ENCODE measurements around the gene ZFAND2A.
"Not testable (repeated sequence)": the region's sequence is repeated elsewhere in the genome, so short reads cannot be mapped to it uniquely, and the experiment has no call there.

Gene ZFAND2A

DNA sequence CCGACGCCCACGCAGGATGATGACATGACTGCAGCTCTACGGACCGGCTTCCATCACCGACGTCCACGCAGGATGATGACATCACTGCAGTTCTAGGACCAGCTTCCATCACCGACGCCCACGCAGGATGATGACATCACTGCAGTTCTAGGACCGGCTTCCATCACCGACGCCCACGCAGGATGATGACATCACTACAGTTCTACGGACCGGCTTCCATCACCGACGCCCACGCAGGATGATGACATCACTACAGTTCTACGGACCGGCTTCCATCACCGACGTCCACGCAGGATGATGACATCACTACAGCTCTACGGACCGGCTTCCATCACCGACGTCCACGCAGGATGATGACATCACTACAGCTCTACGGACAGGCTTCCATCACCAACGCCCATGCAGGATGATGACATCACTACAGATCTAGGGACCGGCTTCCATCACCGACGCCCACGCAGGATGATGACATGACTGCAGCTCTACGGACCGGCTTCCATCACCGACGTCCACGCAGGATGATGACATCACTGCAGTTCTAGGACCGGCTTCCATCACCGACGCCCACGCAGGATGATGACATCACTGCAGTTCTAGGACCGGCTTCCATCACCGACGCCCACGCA is 43.5 kb downstream of the ZFAND2A start:
- not testable (repeated sequence) for H3K36me3 ChIP-seq (ENCODE audit: control insufficient read depth in 5 of 5, insufficient read depth in 5 of 5, low read length in 5 of 5); H3K27ac ChIP-seq (ENCODE audit: low read depth, low read length); H3K4me3 ChIP-seq (ENCODE audit: low read depth in 1 of 5, low read length in 5 of 5); H3K27me3 ChIP-seq (ENCODE audit: control insufficient read depth in 5 of 5, insufficient read depth in 4 of 5, low read length in 5 of 5); H3K9me3 ChIP-seq (ENCODE audit: control insufficient read depth in 5 of 5, low read length in 5 of 5); H3K4me1 ChIP-seq (ENCODE audit: control insufficient read depth in 5 of 5, insufficient read depth in 5 of 5, low read length in 5 of 5); H3K9ac ChIP-seq (ENCODE audit: low read length in 5 of 5)

DNA sequence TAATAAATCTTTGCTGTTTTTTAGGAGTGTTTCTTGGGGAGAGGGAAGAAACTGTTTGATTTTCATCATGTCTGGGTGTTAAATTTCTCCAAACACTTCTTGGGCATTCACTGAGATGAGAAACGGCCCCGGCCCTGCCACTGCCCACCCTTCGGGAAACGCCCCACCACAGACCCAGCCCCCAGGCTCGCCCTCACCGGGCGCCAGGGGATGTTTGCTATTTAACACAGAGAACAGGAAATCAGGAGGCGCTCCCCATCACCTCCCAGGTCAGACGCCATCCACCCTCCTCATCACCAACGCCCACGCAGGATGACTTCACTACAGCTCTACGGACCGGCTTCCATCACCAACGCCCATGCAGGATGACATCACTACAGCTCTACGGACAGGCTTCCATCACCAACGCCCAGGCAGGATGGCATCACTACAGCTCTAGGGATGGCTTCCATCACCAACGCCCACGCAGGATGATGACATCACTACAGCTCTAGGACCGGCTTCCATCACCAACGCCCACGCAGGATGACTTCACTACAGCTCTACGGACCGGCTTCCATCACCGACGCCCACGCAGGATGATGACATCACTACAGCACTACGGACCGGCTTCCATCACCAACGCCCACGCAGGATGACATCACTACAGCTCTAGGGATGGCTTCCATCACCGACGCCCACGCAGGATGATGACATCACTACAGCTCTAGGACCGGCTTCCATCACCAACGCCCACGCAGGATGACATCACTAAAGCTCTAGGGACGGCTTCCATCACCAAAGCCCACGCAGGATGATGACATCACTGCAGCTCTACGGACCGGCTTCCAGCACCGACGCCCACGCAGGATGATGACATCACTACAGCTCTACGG is 44.6 kb downstream of the ZFAND2A start:
- H3K4me3 ChIP-seq (ENCODE audit: low read depth in 1 of 5, low read length in 5 of 5); H3K9ac ChIP-seq (ENCODE audit: low read length in 5 of 5); H3K27me3 ChIP-seq (ENCODE audit: control insufficient read depth in 5 of 5, insufficient read depth in 4 of 5, low read length in 5 of 5); H3K27ac ChIP-seq (ENCODE audit: low read depth, low read length); H3K9me3 ChIP-seq (ENCODE audit: control insufficient read depth in 5 of 5, low read length in 5 of 5); H3K36me3 ChIP-seq (ENCODE audit: control insufficient read depth in 5 of 5, insufficient read depth in 5 of 5, low read length in 5 of 5); H3K4me1 ChIP-seq (ENCODE audit: control insufficient read depth in 5 of 5, insufficient read depth in 5 of 5, low read length in 5 of 5): not testable (repeated sequence)

DNA sequence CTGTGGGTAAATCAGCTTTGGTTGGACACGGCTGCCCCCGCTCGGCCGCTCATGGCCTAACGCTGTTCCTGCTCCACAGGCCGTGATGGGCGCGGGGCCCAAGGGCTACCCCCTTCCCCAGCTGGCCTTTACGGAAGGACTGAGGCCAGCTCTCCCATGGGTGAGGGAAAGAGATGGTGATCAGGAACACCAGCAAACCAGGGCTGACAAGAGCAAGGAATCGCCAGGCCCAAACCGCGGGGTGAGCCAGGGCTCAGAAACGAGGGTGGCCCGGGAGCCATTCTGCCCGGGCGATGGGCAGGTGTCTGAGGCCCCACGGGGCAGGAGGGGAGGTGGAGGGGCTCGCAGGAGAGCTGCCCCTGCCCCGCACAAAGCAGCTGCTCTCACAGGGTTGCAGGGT is 45.5 kb downstream of the ZFAND2A start:
- Histone ChIP-seq H3K4me1 (ENCODE audit: control insufficient read depth in 5 of 5, insufficient read depth in 5 of 5, low read length in 5 of 5) (no peaks in the 10 kb centered on the region), H3K9me3 (ENCODE audit: control insufficient read depth in 5 of 5, low read length in 5 of 5) (no peaks in the 10 kb centered on the region), H3K4me3 (ENCODE audit: low read depth in 1 of 5, low read length in 5 of 5) (no peak overlapping the region), H3K36me3 (ENCODE audit: control insufficient read depth in 5 of 5, insufficient read depth in 5 of 5, low read length in 5 of 5) (peaks cover 0 to 8% (median 0%) of the 10 kb centered on the region in 5 donors), H3K27ac (ENCODE audit: low read depth, low read length) (no peak overlapping the region), H3K27me3 (ENCODE audit: control insufficient read depth in 5 of 5, insufficient read depth in 4 of 5, low read length in 5 of 5) (no peaks in the 10 kb centered on the region), H3K9ac (ENCODE audit: low read length in 5 of 5) (no peak overlapping the region)

DNA sequence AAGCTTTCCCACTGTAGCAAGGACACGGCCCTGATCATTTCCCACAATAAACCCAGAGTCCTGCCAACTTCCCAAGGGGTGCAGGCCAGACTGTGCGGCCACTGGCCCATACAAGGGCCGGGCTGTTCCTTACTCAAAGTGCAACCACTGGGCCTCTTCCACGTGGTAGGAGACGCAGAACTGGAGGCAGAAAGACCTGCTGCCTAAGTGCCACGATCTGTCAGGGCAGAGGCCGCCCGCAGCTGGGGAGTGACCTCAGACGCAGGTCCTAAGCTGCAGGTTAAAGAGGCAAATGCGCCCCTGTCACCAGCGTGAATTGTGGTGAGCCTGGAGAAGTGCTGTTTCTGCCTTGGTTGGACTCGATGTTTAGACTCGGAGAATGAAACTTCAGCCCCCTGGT is 45.9 kb downstream of the ZFAND2A start:
- Histone ChIP-seq H3K4me3 (ENCODE audit: low read depth in 1 of 5, low read length in 5 of 5) (no peak overlapping the region), H3K4me1 (ENCODE audit: control insufficient read depth in 5 of 5, insufficient read depth in 5 of 5, low read length in 5 of 5) (no peaks in the 10 kb centered on the region), H3K27ac (ENCODE audit: low read depth, low read length) (no peak overlapping the region), H3K36me3 (ENCODE audit: control insufficient read depth in 5 of 5, insufficient read depth in 5 of 5, low read length in 5 of 5) (peaks cover 0 to 8% (median 0%) of the 10 kb centered on the region in 5 donors), H3K27me3 (ENCODE audit: control insufficient read depth in 5 of 5, insufficient read depth in 4 of 5, low read length in 5 of 5) (no peaks in the 10 kb centered on the region), H3K9ac (ENCODE audit: low read length in 5 of 5) (no peak overlapping the region), H3K9me3 (ENCODE audit: control insufficient read depth in 5 of 5, low read length in 5 of 5) (no peaks in the 10 kb centered on the region)

DNA sequence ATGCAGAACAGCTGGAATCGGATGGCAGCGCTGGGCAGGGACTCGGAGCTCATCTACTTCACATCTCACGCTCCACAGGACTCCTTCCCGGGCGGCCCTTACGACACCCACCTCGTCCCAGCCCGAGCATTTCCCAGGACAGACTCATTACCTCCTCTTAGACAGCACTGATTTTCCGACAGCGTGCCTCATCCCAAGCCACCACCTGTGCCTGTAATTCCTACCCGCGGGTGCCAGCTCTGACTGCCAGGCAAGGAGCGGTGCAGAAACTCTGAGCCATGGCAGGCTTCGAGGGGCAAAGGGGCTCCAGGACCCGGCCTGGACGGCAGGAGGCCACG is 46.5 kb downstream of the ZFAND2A start:
- Histone ChIP-seq H3K27ac (ENCODE audit: low read depth, low read length) (no peak overlapping the region), H3K36me3 (ENCODE audit: control insufficient read depth in 5 of 5, insufficient read depth in 5 of 5, low read length in 5 of 5) (peaks cover 0 to 8% (median 0%) of the 10 kb centered on the region in 5 donors), H3K9me3 (ENCODE audit: control insufficient read depth in 5 of 5, low read length in 5 of 5) (no peaks in the 10 kb centered on the region), H3K4me1 (ENCODE audit: control insufficient read depth in 5 of 5, insufficient read depth in 5 of 5, low read length in 5 of 5) (peaks cover 0 to under 1% (median 0%) of the 10 kb centered on the region in 5 donors), H3K4me3 (ENCODE audit: low read depth in 1 of 5, low read length in 5 of 5) (no peak overlapping the region), H3K27me3 (ENCODE audit: control insufficient read depth in 5 of 5, insufficient read depth in 4 of 5, low read length in 5 of 5) (peaks cover 0 to under 1% (median 0%) of the 10 kb centered on the region in 5 donors), H3K9ac (ENCODE audit: low read length in 5 of 5) (no peak overlapping the region)

DNA sequence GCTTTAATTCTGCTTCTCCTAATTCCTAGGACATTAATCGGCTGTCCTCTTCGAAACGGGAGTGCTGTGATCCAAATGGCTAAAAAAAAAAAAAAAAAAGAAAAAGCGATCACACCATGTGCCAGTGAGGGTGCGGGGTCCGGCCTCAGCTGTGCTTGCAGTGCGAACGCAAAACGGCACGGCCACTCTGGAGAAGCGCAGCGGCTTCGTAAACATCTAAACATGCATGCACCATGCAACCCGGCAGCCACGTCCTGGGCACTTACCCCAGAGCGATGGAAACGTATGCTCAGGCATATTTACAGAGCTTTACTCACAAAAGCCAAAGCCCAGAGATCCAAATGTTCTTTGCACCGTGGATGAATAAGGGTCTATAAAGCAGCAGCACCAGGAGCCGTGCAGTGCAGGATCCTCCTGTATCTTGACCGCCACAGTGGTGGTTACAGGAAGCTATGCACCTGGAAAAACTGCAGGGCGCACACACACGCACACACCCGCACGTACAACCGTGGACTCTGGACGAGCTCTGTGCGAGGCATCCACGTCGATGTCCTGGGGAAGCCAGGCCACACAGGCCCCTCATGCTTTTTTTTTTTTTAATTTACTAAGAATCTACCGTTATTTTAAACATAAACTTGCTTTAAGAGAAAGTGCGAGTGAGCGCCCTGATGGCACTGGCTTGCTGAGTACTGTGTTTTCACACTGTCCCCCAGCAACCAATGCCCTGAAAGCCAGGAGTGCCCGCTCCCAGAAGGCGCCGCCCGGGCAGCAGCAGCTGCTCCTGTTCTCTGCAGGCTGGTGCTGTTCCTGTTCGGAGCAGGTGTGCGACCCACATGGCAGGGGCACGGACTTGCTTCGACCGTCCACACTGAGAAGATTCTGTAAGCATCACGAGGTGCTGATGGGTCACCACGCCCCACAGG is 47.1 kb downstream of the ZFAND2A start:
- Histone ChIP-seq H3K9ac (ENCODE audit: low read length in 5 of 5) (no peak overlapping the region), H3K27ac (ENCODE audit: low read depth, low read length) (no peak overlapping the region), H3K4me1 (ENCODE audit: control insufficient read depth in 5 of 5, insufficient read depth in 5 of 5, low read length in 5 of 5) (peaks cover 0 to 2% (median 0%) of the 10 kb centered on the region in 5 donors), H3K4me3 (ENCODE audit: low read depth in 1 of 5, low read length in 5 of 5) (no peak overlapping the region), H3K9me3 (ENCODE audit: control insufficient read depth in 5 of 5, low read length in 5 of 5) (no peaks in the 10 kb centered on the region), H3K27me3 (ENCODE audit: control insufficient read depth in 5 of 5, insufficient read depth in 4 of 5, low read length in 5 of 5) (peaks cover 0 to 4% (median 0%) of the 10 kb centered on the region in 5 donors), H3K36me3 (ENCODE audit: control insufficient read depth in 5 of 5, insufficient read depth in 5 of 5, low read length in 5 of 5) (peaks cover 0 to 8% (median 0%) of the 10 kb centered on the region in 5 donors)

DNA sequence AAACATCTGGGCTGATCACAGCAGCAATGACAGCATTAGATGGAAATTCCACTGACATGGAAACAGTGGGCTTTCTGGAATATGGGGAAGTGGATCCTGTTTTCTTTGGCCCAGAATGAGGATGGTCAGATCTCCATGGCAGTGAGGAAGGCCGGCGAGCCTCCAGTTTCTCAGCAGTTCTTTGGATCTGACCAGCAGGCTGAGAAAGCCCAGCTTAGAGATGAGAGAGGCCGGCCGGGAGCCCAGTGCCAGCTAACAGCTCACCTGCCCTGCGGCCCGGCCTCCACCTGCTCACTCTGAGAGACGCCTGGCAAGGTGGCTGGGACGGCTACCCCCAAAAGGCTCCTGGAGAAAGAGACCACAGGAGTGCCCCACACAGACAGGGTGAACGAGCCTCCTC is 47.9 kb downstream of the ZFAND2A start:
- Histone ChIP-seq H3K4me1 (ENCODE audit: control insufficient read depth in 5 of 5, insufficient read depth in 5 of 5, low read length in 5 of 5) (peaks cover 0 to 2% (median 0%) of the 10 kb centered on the region in 5 donors), H3K36me3 (ENCODE audit: control insufficient read depth in 5 of 5, insufficient read depth in 5 of 5, low read length in 5 of 5) (peaks cover 0 to 8% (median 0%) of the 10 kb centered on the region in 5 donors), H3K27ac (ENCODE audit: low read depth, low read length) (no peak overlapping the region), H3K9me3 (ENCODE audit: control insufficient read depth in 5 of 5, low read length in 5 of 5) (no peaks in the 10 kb centered on the region), H3K4me3 (ENCODE audit: low read depth in 1 of 5, low read length in 5 of 5) (no peak overlapping the region), H3K9ac (ENCODE audit: low read length in 5 of 5) (no peak overlapping the region), H3K27me3 (ENCODE audit: control insufficient read depth in 5 of 5, insufficient read depth in 4 of 5, low read length in 5 of 5) (peaks cover 0 to 4% (median 0%) of the 10 kb centered on the region in 5 donors)

DNA sequence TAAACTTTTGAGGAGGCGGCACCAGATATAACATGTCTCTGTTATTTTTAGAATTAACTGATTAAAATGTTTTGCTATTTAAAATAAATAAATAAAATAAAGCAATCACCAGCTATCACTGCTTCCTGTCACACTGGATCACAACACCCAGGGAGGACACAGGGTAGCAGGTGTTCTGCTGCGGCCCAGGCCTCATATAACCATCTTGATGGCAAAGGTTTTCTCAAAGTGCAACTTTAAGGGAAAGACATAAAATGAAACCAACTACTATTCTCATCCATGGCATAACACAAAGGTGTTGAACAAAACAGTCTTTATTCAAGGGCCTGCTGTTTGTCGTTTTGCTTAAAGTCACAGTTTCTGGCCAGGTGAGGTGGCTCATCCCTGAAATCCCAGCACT is 48.8 kb downstream of the ZFAND2A start:
- peaks cover 0 to 4% (median 0%) of the 10 kb centered on the region in 5 donors for H3K27me3 ChIP-seq (ENCODE audit: control insufficient read depth in 5 of 5, insufficient read depth in 4 of 5, low read length in 5 of 5)
- H3K36me3 ChIP-seq (ENCODE audit: control insufficient read depth in 5 of 5, insufficient read depth in 5 of 5, low read length in 5 of 5), result peaks cover 0 to 8% (median 0%) of the 10 kb centered on the region in 5 donors
- no peak overlapping the region for H3K4me3 ChIP-seq (ENCODE audit: low read depth in 1 of 5, low read length in 5 of 5)
- H3K27ac ChIP-seq (ENCODE audit: low read depth, low read length), result no peak overlapping the region
- peaks cover 0 to 10% (median 0%) of the 10 kb centered on the region in 5 donors for H3K4me1 ChIP-seq (ENCODE audit: control insufficient read depth in 5 of 5, insufficient read depth in 5 of 5, low read length in 5 of 5)
- H3K9ac ChIP-seq (ENCODE audit: low read length in 5 of 5), result no peak overlapping the region
- H3K9me3 ChIP-seq (ENCODE audit: control insufficient read depth in 5 of 5, low read length in 5 of 5), result no peaks in the 10 kb centered on the region

DNA sequence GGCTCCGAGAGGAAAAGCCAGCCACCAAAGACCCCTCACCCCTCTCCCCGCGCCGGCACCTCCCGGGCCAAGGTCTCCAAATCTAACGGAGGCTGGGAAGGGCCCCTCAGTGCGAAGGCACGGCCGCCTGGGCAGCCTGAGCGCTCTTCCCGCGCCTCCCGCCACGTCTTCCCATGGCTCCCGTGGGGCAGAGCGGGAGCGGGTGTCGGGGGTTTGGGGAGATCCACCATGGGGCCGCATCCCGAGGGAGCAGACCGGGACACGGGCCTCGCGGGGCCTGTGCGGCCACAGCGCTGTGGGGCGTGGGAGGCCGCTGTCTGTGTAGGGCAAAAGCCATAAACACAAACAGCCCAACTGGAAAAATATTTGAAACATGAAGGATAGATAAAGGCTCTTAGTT is 49.6 kb downstream of the ZFAND2A start:
- H3K9ac ChIP-seq (ENCODE audit: low read length in 5 of 5), result no peak overlapping the region
- no peak overlapping the region for H3K27ac ChIP-seq (ENCODE audit: low read depth, low read length)
- peaks cover 0 to 8% (median 0%) of the 10 kb centered on the region in 5 donors for H3K36me3 ChIP-seq (ENCODE audit: control insufficient read depth in 5 of 5, insufficient read depth in 5 of 5, low read length in 5 of 5)
- H3K4me3 ChIP-seq (ENCODE audit: low read depth in 1 of 5, low read length in 5 of 5), result no peak overlapping the region
- H3K4me1 ChIP-seq (ENCODE audit: control insufficient read depth in 5 of 5, insufficient read depth in 5 of 5, low read length in 5 of 5), result peaks cover 0 to 10% (median 0%) of the 10 kb centered on the region in 5 donors
- H3K9me3 ChIP-seq (ENCODE audit: control insufficient read depth in 5 of 5, low read length in 5 of 5), result no peaks in the 10 kb centered on the region
- peaks cover 0 to 4% (median 0%) of the 10 kb centered on the region in 5 donors for H3K27me3 ChIP-seq (ENCODE audit: control insufficient read depth in 5 of 5, insufficient read depth in 4 of 5, low read length in 5 of 5)
